Chondrocyte (in vitro differentiated cells): ENCODE measurements around the gene QRFP. TPM values are rescaled to one million over a fixed set of nuclear protein-coding genes. Genes with fewer than 3 reads are reported as not detected.

Experiments
- DNase-seq: peaks from one replicate; pipeline ENCODE4 v3.0.0; 2021; ENCODE audit warnings: mixed read lengths, low spot score
- H3K27ac Mint-ChIP-seq: one replicate; pipeline ENCODE4 v1.8.0; 2021; ENCODE audit warnings: mild to moderate bottlenecking, moderate library complexity, mixed read lengths; ENCODE audit not compliant: unreplicated experiment
- H3K27me3 Mint-ChIP-seq: 2 replicates; pipeline ENCODE4 v1.8.0; 2021; ENCODE audit warnings: low read depth, mixed read lengths
- H3K36me3 Mint-ChIP-seq: 2 replicates; pipeline ENCODE4 v1.8.0; 2021; ENCODE audit warnings: low read depth, mixed read lengths
- H3K4me1 Mint-ChIP-seq: 2 replicates; pipeline ENCODE4 v1.8.0; 2021; ENCODE audit warnings: low read depth, mild to moderate bottlenecking, mixed read lengths
- H3K4me3 Mint-ChIP-seq: one replicate; pipeline ENCODE4 v1.8.0; 2021; ENCODE audit warnings: mild to moderate bottlenecking, moderate library complexity, mixed read lengths; ENCODE audit not compliant: unreplicated experiment
- H3K9me3 Mint-ChIP-seq: 2 replicates; pipeline ENCODE4 v1.8.0; 2021; ENCODE audit warnings: low read depth, mixed read lengths
- total RNA-seq: library from RNA; stranded (reverse); gene quantifications from 3 replicates; pipeline ENCODE4 v1.2.1, GENCODE V29; 2021
- TF ChIP-seq, protein P1 (sequence below): fragments of 200-600 bp; sonication (generic); IDR thresholded peaks from 2 replicates; pipeline ENCODE4 v1.5.0; 2021; ENCODE audit warnings: antibody characterized with exemption, mild to moderate bottlenecking, moderate library complexity

QRFP gene
- total RNA-seq, 1 donor from 2014 or later: not detected

DNA sequence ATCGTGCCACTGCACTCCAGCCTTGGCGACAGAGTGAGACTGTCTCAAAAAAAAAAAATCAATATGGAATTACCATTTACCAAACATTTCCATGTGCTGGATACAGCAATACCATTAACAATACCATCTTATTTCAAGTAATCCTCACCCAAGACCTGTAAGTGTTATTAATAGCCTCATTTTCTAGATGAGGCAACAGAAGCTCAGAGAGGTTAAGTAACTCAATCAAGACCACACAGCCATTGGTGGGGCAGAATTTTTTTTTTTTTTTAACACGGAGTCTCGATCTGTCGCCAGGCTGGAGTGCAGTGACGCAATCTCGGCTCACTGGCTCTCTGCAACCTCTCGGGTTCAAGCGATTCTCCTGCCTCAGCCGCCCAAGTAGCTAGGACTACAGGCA, 46.1 kb upstream of the QRFP start:
- TF ChIP-seq, protein P1, sequence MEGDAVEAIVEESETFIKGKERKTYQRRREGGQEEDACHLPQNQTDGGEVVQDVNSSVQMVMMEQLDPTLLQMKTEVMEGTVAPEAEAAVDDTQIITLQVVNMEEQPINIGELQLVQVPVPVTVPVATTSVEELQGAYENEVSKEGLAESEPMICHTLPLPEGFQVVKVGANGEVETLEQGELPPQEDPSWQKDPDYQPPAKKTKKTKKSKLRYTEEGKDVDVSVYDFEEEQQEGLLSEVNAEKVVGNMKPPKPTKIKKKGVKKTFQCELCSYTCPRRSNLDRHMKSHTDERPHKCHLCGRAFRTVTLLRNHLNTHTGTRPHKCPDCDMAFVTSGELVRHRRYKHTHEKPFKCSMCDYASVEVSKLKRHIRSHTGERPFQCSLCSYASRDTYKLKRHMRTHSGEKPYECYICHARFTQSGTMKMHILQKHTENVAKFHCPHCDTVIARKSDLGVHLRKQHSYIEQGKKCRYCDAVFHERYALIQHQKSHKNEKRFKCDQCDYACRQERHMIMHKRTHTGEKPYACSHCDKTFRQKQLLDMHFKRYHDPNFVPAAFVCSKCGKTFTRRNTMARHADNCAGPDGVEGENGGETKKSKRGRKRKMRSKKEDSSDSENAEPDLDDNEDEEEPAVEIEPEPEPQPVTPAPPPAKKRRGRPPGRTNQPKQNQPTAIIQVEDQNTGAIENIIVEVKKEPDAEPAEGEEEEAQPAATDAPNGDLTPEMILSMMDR: no peak
- Mint-ChIP-seq H3K27ac (no peak overlapping the region), H3K4me3 (no peak overlapping the region), H3K27me3 (peaks cover 8% of the 10 kb centered on the region), H3K36me3 (no peaks in the 10 kb centered on the region), H3K4me1 (peaks cover 28% of the 10 kb centered on the region), H3K9me3 (no peaks in the 10 kb centered on the region)
- no peak for DNase-seq

DNA sequence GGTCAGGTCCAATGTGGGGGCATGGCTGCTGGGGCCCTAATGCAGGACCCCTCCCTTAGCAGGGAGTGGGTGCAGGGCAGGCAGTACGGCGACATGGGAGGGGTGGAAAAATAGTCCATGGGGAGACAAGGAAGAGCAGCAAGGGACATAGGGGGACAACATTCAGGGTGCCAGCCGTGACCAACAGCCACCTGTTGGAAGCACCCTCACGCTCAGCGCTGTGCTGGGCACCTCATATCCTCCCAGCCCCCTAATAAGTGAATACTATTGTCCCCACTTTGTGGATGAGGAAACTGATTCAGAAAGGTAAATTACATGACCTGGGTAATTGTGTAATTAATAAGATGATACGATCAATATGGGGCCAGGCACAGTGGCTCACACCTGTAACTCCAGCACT, 45.5 kb upstream of the QRFP start:
- Mint-ChIP-seq H3K9me3 (no peaks in the 10 kb centered on the region), H3K36me3 (no peaks in the 10 kb centered on the region), H3K4me1 (peaks cover 26% of the 10 kb centered on the region), H3K27me3 (peaks cover 8% of the 10 kb centered on the region), H3K27ac (no peak overlapping the region), H3K4me3 (no peak overlapping the region)
- DNase-seq: no peak
- TF ChIP-seq, protein P1: no peak

DNA sequence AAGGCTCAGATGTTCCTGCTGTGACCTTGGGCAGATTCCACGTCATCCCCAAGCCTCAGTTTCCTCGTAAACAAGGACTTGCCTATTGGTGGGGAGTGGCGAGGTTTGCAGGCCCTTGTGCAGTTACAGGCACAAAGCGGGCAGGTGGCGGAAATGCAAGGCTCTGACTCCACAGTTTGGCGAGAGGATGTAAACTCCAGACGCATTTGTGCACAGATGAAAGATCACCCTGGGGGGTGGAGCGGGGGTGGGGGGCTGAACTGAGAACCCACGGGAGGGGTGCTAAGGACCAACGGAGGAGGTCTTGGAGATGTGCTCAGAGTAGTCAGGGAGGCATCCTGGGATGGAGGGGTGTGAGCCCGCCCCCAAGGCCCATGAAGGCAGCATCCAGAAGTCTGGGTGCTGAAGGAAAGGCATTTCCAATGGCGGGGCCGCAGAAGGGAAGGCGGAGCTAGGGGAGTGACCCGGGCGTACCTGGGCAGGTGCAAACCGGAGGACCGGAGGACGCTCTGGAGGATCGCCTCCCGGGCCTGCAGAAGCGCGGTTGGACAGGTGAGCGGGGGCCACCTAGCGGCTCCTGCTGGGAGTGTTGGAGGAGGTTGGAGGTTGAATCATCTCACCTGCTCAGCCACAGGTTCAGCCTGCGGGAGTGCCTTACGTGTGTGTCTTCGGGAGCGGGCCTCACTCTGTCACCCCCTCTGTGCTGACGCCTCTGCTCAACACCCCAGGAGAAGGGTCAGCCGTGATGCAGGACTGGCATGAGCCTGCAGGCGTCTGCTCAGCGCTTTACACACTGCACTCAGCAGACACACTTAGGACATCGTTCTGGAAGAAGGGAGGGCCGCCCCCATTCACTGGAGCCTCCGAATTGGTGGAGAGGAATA, 44.3 kb upstream of the QRFP start:
- H3K36me3 Mint-ChIP-seq: no peaks in the 10 kb centered on the region
- H3K9me3 Mint-ChIP-seq: no peaks in the 10 kb centered on the region
- TF ChIP-seq, protein P1: peak; percentile 89
- H3K27ac Mint-ChIP-seq: no peak overlapping the region
- peaks cover 30% of the 10 kb centered on the region for H3K4me1 Mint-ChIP-seq
- DNase-seq: no peak
- H3K27me3 Mint-ChIP-seq: peaks cover 8% of the 10 kb centered on the region
- H3K4me3 Mint-ChIP-seq: no peak overlapping the region

DNA sequence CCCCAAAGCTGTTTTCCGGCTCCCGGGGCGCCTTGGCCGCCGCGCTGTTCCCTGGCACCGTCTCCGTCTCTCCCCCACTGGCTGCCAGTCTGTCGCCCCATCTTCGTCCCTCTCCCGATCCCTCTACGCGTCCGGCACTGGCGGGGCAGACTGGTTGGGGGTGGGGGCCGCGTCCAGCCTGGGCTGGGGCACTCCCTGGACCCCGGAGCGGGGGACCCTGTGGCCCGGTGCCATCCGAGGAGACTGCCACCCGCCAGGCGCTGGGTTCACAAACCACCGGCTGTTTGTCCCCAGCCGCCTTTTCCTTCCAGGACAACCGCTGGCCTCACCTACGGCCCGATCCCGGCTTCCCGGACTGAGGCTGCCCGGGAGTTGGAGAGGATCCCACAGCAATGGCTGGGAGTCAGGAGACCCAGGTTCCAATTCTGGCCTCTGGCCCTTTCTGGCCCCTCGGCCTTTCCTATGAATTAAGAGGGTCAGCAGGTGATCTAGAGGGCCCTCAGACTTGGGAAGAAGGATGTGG, 43.5 kb upstream of the QRFP start:
- Mint-ChIP-seq H3K36me3 (no peaks in the 10 kb centered on the region), H3K9me3 (no peaks in the 10 kb centered on the region), H3K27ac (no peak overlapping the region), H3K27me3 (peaks cover 8% of the 10 kb centered on the region), H3K4me1 (peaks cover 31% of the 10 kb centered on the region), H3K4me3 (peak overlapping the region; percentile 4)
- TF ChIP-seq, protein P1: no peak
- no peak for DNase-seq

DNA sequence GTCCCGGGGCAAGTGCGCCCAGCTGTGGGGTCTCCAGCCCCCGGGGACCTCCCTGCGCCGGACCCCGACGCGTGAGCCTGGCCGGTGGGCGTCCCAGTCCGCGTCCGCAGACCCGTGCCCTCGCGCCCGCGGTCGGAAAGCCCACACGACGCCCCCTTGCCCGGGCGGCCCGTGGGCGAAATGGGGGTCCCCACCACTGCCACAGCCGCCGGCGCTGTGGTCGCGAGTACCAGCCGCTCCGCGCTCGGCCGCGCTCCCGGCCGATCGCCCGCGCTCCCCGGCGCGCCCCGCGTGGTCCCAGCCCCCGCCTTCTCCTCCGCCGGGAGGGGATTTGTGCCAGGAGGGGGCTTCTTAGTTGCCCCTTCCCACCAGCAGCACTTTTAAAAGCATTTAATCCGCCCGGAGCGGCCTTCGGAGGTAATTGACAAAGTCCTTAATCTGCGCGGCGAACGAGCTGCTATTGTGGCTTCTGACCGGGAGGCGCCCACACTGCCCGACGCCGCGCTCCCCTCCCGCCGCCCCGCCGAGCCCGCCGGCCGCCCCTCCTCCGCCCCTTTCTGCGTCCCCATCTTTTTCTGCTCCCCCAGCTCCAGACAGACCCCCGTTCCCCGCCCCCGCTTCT, 42.9 kb upstream of the QRFP start:
- no peaks in the 10 kb centered on the region for H3K36me3 Mint-ChIP-seq
- H3K4me1 Mint-ChIP-seq: peaks cover 37% of the 10 kb centered on the region
- H3K27me3 Mint-ChIP-seq: peaks cover 8% of the 10 kb centered on the region
- H3K4me3 Mint-ChIP-seq: peak overlapping the region; percentile 57
- no peak overlapping the region for H3K27ac Mint-ChIP-seq
- DNase-seq: no peak
- TF ChIP-seq, protein P1: peak; percentile 59
- no peaks in the 10 kb centered on the region for H3K9me3 Mint-ChIP-seq
